ENCODE measurements around the gene CCR4.
"Not testable (repeated sequence)": the region's sequence is repeated elsewhere in the genome, so short reads cannot be mapped to it uniquely, and the experiment has no call there.

The CCR4 gene

GRCh38 chr3:32951410-32951811, at the start of gene CCR4:
TSS of gene CCR4 (plus strand) at chr3:32951644. CDS start at chr3:32953423, 1,779 bp downstream.
- DNase-seq (ENCODE audit: extremely low read depth, low read depth), result no peak
- TF ChIP-seq CTCF (IDR thresholded peaks at IDR 0.05; ENCODE audit: low read depth, low read length, missing control alignments), result no peak
- H3K4me3 ChIP-seq (replicated peaks; ENCODE audit: low read depth, low read length), result no peak within 1 kb of the TSS

- not testable (repeated sequence) for H3K4me3 ChIP-seq (replicated peaks; ENCODE audit: low read depth, low read length); DNase-seq (ENCODE audit: extremely low read depth, low read depth)
These were observed 48.5 kb upstream of the CCR4 start for GRCh38 chr3:32902887-32903371.

GRCh38 chr3:32903953-32904352, 47.5 kb upstream of the CCR4 start:
- no peak for DNase-seq (ENCODE audit: extremely low read depth, low read depth)
- no peak overlapping the region for H3K4me3 ChIP-seq (replicated peaks; ENCODE audit: low read depth, low read length)
- no peak for TF ChIP-seq CTCF (IDR thresholded peaks at IDR 0.05; ENCODE audit: low read depth, low read length, missing control alignments)

GRCh38 chr3:32909999-32910398, 41.4 kb upstream of the CCR4 start:
- TF ChIP-seq CTCF (IDR thresholded peaks at IDR 0.05; ENCODE audit: low read depth, low read length, missing control alignments), result no peak
- DNase-seq (ENCODE audit: extremely low read depth, low read depth), result no peak
- H3K4me3 ChIP-seq (replicated peaks; ENCODE audit: low read depth, low read length), result no peak overlapping the region

GRCh38 chr3:32910954-32911353, 40.5 kb upstream of the CCR4 start:
- DNase-seq (ENCODE audit: extremely low read depth, low read depth), result peak; percentile 61
- no peak overlapping the region for H3K4me3 ChIP-seq (replicated peaks; ENCODE audit: low read depth, low read length)
- no peak for TF ChIP-seq CTCF (IDR thresholded peaks at IDR 0.05; ENCODE audit: low read depth, low read length, missing control alignments)

- TF ChIP-seq CTCF (IDR thresholded peaks at IDR 0.05; ENCODE audit: low read depth, low read length, missing control alignments), result no peak
- no peak for DNase-seq (ENCODE audit: extremely low read depth, low read depth)
- no peak overlapping the region for H3K4me3 ChIP-seq (replicated peaks; ENCODE audit: low read depth, low read length)
These were observed 39.4 kb upstream of the CCR4 start for GRCh38 chr3:32912046-32912445.

- no peak for TF ChIP-seq CTCF (IDR thresholded peaks at IDR 0.05; ENCODE audit: low read depth, low read length, missing control alignments)
- no peak for DNase-seq (ENCODE audit: extremely low read depth, low read depth)
- no peak overlapping the region for H3K4me3 ChIP-seq (replicated peaks; ENCODE audit: low read depth, low read length)
These were observed 37.5 kb upstream of the CCR4 start for GRCh38 chr3:32913790-32914446.

Data from HFF-Myc (cell line).